ENCODE data around the gene SERP1.

Gene SERP1

DNA sequence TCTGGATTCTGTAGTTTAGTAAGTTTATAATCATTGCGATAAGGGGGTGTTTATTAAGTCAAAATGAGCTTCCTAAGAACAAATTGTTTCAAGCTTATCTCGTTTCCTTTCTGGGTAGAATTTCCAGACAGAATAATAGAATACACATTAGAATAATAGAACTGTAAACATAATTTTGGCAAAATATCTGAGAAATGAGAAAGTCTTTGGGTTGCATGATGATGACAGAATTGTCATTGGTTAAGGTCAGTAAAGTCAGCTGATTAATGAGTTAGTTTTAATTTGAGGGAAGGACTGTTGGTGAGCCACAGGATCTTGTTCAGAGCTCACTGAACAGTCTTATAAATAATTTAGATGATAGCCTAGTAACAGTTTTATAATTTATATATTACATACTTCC, 10.5 kb upstream of the SERP1 start:
- Histone ChIP-seq H3K9ac (ENCODE audit: low read depth, low read length) (no peak overlapping the region), H3K27me3 (ENCODE audit: insufficient read depth, low read length) (no peaks in the 10 kb centered on the region), H3K9me3 (ENCODE audit: insufficient read depth, low read depth, low read length) (no peaks in the 10 kb centered on the region), H3K36me3 (ENCODE audit: insufficient read depth, low read length) (peaks cover 78% of the 10 kb centered on the region), H3K4me3 (ENCODE audit: low read length) (no peak overlapping the region), H3K27ac (ENCODE audit: low read depth, low read length) (no peak overlapping the region), H3K4me1 (ENCODE audit: insufficient read depth, low read length) (no peaks in the 10 kb centered on the region)
- WGBS = 94% methylated on average over 1 of the region's 2 CpGs

DNA sequence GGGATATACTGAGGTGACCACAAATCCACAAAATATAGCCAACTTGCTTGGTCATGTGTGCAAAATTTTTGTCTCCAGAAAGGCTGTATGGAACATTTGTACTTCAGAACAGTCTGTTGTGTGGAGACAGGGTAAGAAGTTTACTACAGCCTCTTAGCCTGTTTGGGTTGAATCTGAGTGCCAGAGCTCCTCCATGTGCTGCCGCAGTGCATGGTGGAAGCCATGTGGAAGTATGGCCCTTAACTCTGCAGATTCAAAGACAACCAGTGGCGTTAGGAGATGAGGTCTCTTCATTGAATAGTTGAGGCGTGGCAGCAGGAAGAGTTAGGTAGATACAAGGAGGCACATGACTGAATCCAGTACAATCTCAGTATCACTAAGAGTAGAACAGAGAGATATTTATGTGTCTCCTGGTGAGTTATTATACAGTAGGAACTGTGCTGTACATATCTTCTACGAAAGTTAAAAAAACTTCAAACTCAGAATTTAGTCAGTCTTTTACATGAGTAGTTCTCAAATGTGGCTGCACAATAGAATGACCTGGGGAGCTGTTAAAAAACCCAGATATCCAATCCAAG, 9.7 kb upstream of the SERP1 start:
- Histone ChIP-seq H3K9me3 (ENCODE audit: insufficient read depth, low read depth, low read length) (no peaks in the 10 kb centered on the region), H3K4me1 (ENCODE audit: insufficient read depth, low read length) (no peaks in the 10 kb centered on the region), H3K27ac (ENCODE audit: low read depth, low read length) (no peak overlapping the region), H3K27me3 (ENCODE audit: insufficient read depth, low read length) (no peaks in the 10 kb centered on the region), H3K4me3 (ENCODE audit: low read length) (no peak overlapping the region), H3K36me3 (ENCODE audit: insufficient read depth, low read length) (peaks cover 77% of the 10 kb centered on the region), H3K9ac (ENCODE audit: low read depth, low read length) (no peak overlapping the region)
- 96% methylated on average over 4 of the region's 4 CpGs for WGBS

DNA sequence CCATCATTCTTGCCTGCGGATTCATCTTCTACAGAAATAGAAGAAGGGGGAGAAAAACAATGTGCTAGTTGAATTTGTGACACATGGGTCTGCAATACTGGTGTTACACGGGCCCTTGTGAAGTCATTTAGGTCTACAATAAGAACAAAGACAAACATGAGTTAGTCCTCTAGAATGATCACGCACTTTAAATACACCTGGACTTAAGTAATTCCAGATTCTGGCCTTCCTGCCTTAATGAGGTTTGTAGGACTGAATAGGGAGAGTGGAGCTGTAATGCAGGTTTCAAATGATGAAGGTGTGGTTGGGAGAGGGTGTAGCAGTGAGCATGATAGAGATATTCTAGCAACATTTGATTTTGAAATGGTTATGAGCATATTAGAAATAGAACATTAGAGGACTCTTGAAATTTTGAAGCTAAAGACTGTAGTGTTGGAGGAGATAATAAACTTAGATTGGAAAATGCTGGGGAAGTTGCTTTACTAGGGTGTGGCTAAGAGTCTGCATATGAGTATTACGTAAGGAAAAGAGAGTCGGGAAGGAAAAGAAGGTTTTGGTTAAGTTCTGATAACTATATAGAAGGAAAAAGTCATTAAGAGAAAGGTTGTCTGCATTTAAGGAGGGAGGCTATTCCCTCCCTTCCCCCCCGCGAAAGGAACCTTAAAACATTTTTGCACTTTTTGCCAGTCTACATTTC, 897 bp upstream of the SERP1 start:
- Histone ChIP-seq H3K4me3 (ENCODE audit: low read length) (peak overlapping the region; percentile 79), H3K9me3 (ENCODE audit: insufficient read depth, low read depth, low read length) (no peaks in the 10 kb centered on the region), H3K27ac (ENCODE audit: low read depth, low read length) (peak overlapping the region; percentile 97), H3K4me1 (ENCODE audit: insufficient read depth, low read length) (peaks cover 11% of the 10 kb centered on the region; the same call in 1 of the 2 replicates), H3K27me3 (ENCODE audit: insufficient read depth, low read length) (no peaks in the 10 kb centered on the region), H3K36me3 (ENCODE audit: insufficient read depth, low read length) (peaks cover 41% of the 10 kb centered on the region), H3K9ac (ENCODE audit: low read depth, low read length) (peak overlapping the region; percentile 85)
- WGBS = 33% methylated on average over 6 of the region's 7 CpGs

DNA sequence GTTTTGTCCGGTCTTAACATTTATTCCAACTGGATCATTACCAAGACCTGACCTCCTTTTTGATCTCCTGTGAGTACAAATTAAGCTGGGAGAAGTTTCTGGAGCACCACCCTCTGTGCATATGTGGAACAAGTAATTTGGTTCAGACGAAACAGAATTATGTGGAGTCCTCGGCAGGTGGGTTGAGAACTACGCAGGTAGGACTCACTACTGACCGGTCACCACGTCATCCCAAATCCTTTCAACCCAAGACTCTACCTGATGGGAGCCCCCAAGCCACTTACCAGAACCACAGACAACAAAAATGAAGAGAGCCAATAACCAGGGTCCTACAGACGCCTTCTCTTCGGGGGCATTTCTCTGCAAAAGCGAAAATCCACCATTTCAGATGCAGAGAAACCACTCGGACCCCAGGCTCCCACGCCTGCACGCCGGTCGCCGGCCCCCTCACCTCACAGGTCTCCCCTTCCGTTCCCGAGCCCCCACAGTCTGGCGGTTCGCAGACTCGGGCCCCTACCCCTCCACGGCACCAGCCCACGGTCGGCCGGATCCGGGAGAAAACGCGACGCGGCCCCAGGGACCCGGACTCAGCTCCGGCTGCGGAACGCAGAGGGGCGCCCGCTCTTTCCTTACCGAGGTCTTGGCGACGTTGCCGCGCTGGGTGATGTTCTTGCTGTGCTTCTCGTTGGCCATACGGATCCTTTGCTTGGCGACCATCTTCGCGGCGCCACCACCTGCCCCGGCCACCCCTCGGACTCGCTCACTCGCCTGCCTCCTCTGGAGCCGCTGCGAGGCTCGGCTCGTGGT, 674 bp downstream of the SERP1 start:
- peak overlapping the region; percentile 97 for H3K27ac ChIP-seq (ENCODE audit: low read depth, low read length)
- 1% methylated on average over 54 of the region's 54 CpGs for WGBS
- no peaks in the 10 kb centered on the region for H3K9me3 ChIP-seq (ENCODE audit: insufficient read depth, low read depth, low read length)
- peak overlapping the region; percentile 79 for H3K4me3 ChIP-seq (ENCODE audit: low read length)
- peaks cover 11% of the 10 kb centered on the region; the same call in 1 of the 2 replicates for H3K4me1 ChIP-seq (ENCODE audit: insufficient read depth, low read length)
- peak overlapping the region; percentile 96 for H3K9ac ChIP-seq (ENCODE audit: low read depth, low read length)
- H3K27me3 ChIP-seq (ENCODE audit: insufficient read depth, low read length) = no peaks in the 10 kb centered on the region
- peaks cover 46% of the 10 kb centered on the region for H3K36me3 ChIP-seq (ENCODE audit: insufficient read depth, low read length)

DNA sequence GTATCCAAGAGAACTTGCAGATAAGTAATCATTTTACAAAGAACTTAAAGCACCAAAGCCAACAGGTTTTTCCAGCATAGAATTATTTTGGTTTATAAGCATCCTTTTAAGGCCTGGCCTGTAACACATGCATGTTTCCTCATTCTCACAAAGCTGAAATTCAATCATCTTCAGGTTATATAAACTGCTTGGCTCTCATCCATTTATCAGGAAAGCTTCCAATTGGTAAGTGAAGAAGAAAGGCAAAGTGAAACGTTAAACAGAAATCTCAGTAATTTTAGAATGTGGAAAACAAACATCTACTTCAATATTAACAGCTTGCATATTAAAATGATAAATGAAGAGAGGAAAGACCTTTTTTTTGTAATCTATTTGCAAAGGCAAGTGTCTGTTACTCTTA, 1.6 kb downstream of the SERP1 start:
- no CpG with 5 or more reads among the region's 1 CpG for WGBS
- peaks cover 11% of the 10 kb centered on the region; the same call in 1 of the 2 replicates for H3K4me1 ChIP-seq (ENCODE audit: insufficient read depth, low read length)
- no peaks in the 10 kb centered on the region for H3K27me3 ChIP-seq (ENCODE audit: insufficient read depth, low read length)
- no peaks in the 10 kb centered on the region for H3K9me3 ChIP-seq (ENCODE audit: insufficient read depth, low read depth, low read length)
- H3K4me3 ChIP-seq (ENCODE audit: low read length) = peak overlapping the region; percentile 79
- peak overlapping the region; percentile 96; the same call in 1 of the 2 replicates for H3K9ac ChIP-seq (ENCODE audit: low read depth, low read length)
- H3K27ac ChIP-seq (ENCODE audit: low read depth, low read length) = no peak overlapping the region
- H3K36me3 ChIP-seq (ENCODE audit: insufficient read depth, low read length) = peaks cover 45% of the 10 kb centered on the region

DNA sequence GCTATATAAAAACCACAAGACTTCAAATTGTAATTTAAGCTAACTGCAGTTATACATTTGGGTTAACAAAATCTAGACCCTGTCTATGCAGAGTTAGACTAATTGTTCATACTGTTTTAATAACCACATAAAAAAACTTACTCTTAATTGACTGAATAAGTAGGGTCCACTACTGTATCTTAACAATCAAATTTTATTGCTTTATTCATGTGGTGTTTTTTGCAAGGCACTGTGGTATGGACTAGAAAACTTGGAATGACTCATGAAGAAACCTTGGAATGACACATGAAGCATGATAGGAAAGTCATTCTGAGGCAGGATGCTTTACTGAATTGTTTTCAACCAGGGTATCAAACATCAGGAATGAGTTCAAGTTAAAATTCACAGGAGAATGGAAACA, 2.3 kb downstream of the SERP1 start:
- peaks cover 41% of the 10 kb centered on the region for H3K36me3 ChIP-seq (ENCODE audit: insufficient read depth, low read length)
- H3K4me1 ChIP-seq (ENCODE audit: insufficient read depth, low read length) = peaks cover 11% of the 10 kb centered on the region; the same call in 1 of the 2 replicates
- H3K27ac ChIP-seq (ENCODE audit: low read depth, low read length) = no peak overlapping the region
- peak overlapping the region; percentile 79; the same call in 1 of the 2 replicates for H3K4me3 ChIP-seq (ENCODE audit: low read length)
- H3K9ac ChIP-seq (ENCODE audit: low read depth, low read length) = no peak overlapping the region
- no peaks in the 10 kb centered on the region for H3K9me3 ChIP-seq (ENCODE audit: insufficient read depth, low read depth, low read length)
- H3K27me3 ChIP-seq (ENCODE audit: insufficient read depth, low read length) = no peaks in the 10 kb centered on the region

DNA sequence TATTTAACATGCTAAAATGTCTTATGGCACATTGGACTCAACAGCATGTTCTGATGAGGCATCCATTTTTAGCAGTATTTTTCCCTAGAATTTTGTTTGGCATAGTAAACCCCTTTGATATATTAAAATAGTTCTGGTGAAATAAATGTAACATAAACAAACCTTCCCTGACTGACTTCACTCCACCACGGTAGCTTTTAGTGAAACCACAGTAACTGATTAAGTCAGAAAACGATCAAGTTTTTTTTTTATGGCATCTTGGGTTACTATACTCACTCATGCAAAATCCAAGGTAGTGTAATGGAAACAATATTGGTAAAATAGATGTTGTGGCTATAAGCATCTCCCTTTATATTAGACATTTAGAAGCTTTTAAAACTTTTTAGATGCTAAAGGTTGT, 2.8 kb downstream of the SERP1 start:
- no peak overlapping the region for H3K4me3 ChIP-seq (ENCODE audit: low read length)
- 93% methylated on average over 2 of the region's 2 CpGs for WGBS
- H3K9ac ChIP-seq (ENCODE audit: low read depth, low read length) = no peak overlapping the region
- H3K36me3 ChIP-seq (ENCODE audit: insufficient read depth, low read length) = peaks cover 41% of the 10 kb centered on the region
- no peak overlapping the region for H3K27ac ChIP-seq (ENCODE audit: low read depth, low read length)
- H3K4me1 ChIP-seq (ENCODE audit: insufficient read depth, low read length) = peaks cover 11% of the 10 kb centered on the region; the same call in 1 of the 2 replicates
- H3K27me3 ChIP-seq (ENCODE audit: insufficient read depth, low read length) = no peaks in the 10 kb centered on the region
- H3K9me3 ChIP-seq (ENCODE audit: insufficient read depth, low read depth, low read length) = no peaks in the 10 kb centered on the region

DNA sequence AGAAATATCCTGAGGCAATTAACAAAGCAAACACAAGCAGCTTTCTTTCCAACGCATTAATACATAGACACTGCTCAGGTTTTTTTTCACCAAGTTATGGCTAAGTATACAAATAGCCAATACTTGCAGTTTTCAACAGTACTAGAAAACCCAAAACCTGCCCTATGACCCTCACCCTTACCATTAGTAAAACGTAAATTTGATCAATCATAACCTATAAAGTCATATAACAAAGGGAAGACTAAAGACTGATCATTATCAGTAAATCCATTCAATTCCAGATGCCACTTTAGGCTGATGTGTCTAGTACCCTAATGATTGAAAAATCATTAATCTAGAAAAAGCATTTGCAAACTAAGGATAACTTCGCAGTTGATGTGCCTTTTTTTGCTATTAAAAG, 3.2 kb downstream of the SERP1 start:
- no peak overlapping the region for H3K9ac ChIP-seq (ENCODE audit: low read depth, low read length)
- no peak overlapping the region for H3K27ac ChIP-seq (ENCODE audit: low read depth, low read length)
- H3K27me3 ChIP-seq (ENCODE audit: insufficient read depth, low read length) = no peaks in the 10 kb centered on the region
- peaks cover 41% of the 10 kb centered on the region for H3K36me3 ChIP-seq (ENCODE audit: insufficient read depth, low read length)
- peaks cover 11% of the 10 kb centered on the region; the same call in 1 of the 2 replicates for H3K4me1 ChIP-seq (ENCODE audit: insufficient read depth, low read length)
- no peak overlapping the region for H3K4me3 ChIP-seq (ENCODE audit: low read length)
- 92% methylated on average over 3 of the region's 3 CpGs for WGBS
- no peaks in the 10 kb centered on the region for H3K9me3 ChIP-seq (ENCODE audit: insufficient read depth, low read depth, low read length)

DNA sequence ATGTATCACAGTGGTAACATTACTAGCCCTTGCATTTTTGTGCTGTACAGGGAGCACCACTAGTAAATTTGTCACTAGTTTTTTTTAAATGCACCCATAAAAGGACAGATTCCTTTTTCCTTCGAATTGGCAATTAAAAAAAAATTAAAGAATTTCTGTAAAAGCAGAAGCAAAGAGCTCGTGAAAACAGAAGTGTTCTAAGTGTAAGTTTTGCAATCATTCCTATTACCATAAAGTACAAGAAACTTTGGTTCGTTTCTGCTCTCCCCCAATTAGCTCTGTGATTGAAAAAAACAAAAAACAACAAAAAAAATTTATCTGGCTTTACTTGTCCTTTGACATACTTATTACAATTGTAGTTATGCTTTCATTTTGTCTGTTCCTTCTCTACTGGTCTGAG, 5.3 kb downstream of the SERP1 start:
- 100% methylated on average over 2 of the region's 3 CpGs for WGBS
- no peak overlapping the region for H3K9ac ChIP-seq (ENCODE audit: low read depth, low read length)
- H3K36me3 ChIP-seq (ENCODE audit: insufficient read depth, low read length) = peaks cover 41% of the 10 kb centered on the region

DNA sequence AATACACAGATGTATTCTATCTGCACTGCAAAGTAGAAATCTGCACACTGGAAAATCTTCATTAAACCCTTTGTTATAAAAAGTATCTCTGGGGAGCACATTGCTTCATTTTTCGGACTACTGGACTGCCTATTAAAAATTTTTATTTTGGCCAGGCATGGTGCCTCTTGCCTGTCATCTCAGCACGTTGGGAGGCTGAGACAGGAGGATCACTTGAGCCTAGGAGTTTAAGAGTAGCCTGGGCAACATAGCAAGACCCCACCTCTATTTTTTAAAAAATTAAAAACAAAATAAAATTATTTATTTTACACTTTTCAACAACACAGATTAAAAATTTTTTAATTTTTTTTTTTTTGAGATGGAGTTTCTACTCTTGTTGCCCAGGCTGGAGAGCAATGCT, 6.0 kb downstream of the SERP1 start:
- Histone ChIP-seq H3K4me1 (ENCODE audit: insufficient read depth, low read length) (peaks cover 7% of the 10 kb centered on the region; the same call in 1 of the 2 replicates), H3K4me3 (ENCODE audit: low read length) (no peak overlapping the region), H3K36me3 (ENCODE audit: insufficient read depth, low read length) (peaks cover 41% of the 10 kb centered on the region), H3K27me3 (ENCODE audit: insufficient read depth, low read length) (no peaks in the 10 kb centered on the region), H3K9me3 (ENCODE audit: insufficient read depth, low read depth, low read length) (no peaks in the 10 kb centered on the region), H3K27ac (ENCODE audit: low read depth, low read length) (no peak overlapping the region), H3K9ac (ENCODE audit: low read depth, low read length) (no peak overlapping the region)
- 92% methylated on average over 2 of the region's 2 CpGs for WGBS

More for the DNA sequence above, 5.3 kb downstream of the SERP1 start:
- Histone ChIP-seq H3K4me3 (ENCODE audit: low read length) (no peak overlapping the region), H3K4me1 (ENCODE audit: insufficient read depth, low read length) (peaks cover 7% of the 10 kb centered on the region; the same call in 1 of the 2 replicates), H3K9me3 (ENCODE audit: insufficient read depth, low read depth, low read length) (no peaks in the 10 kb centered on the region), H3K27me3 (ENCODE audit: insufficient read depth, low read length) (no peaks in the 10 kb centered on the region), H3K27ac (ENCODE audit: low read depth, low read length) (no peak overlapping the region)
